Type B pancreatic cell (in vitro differentiated cells): Measurements from ENCODE around the gene AP3B1. TPM values are rescaled to one million over a fixed set of nuclear protein-coding genes. Genes with fewer than 3 reads are reported as not detected.

Experiments
- DNase-seq: peaks from one replicate; pipeline ENCODE4 v3.0.0; 2021; ENCODE audit warnings: mixed read lengths; ENCODE audit not compliant: unreplicated experiment; ENCODE audit errors: extremely low spot score
- H3K27ac Mint-ChIP-seq: 2 replicates; pipeline ENCODE4 v1.8.0; 2021; ENCODE audit warnings: mild to moderate bottlenecking, mixed read lengths
- H3K27me3 Mint-ChIP-seq: 2 replicates; pipeline ENCODE4 v1.8.0; 2021; ENCODE audit warnings: mixed read lengths
- H3K36me3 Mint-ChIP-seq: 2 replicates; pipeline ENCODE4 v1.8.0; 2021; ENCODE audit warnings: mixed read lengths
- H3K4me1 Mint-ChIP-seq: one replicate; pipeline ENCODE4 v1.8.0; 2021; ENCODE audit warnings: mixed read lengths; ENCODE audit not compliant: unreplicated experiment
- H3K4me3 Mint-ChIP-seq: 2 replicates; pipeline ENCODE4 v1.8.0; 2021; ENCODE audit warnings: mild to moderate bottlenecking, mixed read lengths
- H3K9me3 Mint-ChIP-seq: 2 replicates; pipeline ENCODE4 v1.8.0; 2021; ENCODE audit warnings: mixed read lengths
- total RNA-seq: library from RNA; stranded (reverse); gene quantifications from 2 replicates; pipeline ENCODE4 v1.2.1, GENCODE V29; 2021; ENCODE audit warnings: low replicate concordance
- TF ChIP-seq, protein P1 (sequence below): fragments of 200-600 bp; sonication (generic); conservative IDR thresholded peaks from 2 replicates; pipeline ENCODE4 v1.5.0; 2021; ENCODE audit warnings: antibody characterized with exemption, mild to moderate bottlenecking

The AP3B1 gene
- total RNA-seq, 1 donor from 2014 or later: 48.4 TPM

DNA sequence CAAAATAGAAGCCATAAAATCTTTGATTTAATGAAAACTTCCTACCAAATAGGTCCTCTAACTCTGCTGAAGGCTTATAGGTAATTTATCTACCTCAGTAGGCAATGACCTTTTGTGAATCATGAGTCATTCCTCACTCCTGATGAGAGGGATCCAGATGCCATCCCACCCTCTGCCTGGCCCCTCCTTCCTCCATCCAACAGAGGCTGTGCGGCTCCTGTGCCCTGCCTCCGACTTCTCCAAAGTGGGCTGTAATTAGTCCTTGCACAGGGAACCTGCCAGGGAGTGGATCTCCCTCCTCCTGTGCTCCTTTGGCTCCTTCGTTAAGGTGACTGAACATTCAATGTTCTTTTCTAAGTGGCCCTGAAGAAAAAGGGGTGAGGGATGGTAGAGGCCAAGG is 304.5 kb downstream of the AP3B1 start:
- Mint-ChIP-seq H3K27ac (no peak overlapping the region), H3K4me3 (no peak overlapping the region), H3K36me3 (peaks cover 7% of the 10 kb centered on the region), H3K9me3 (no peaks in the 10 kb centered on the region), H3K4me1 (peaks cover 14% of the 10 kb centered on the region), H3K27me3 (peaks cover 10% of the 10 kb centered on the region)
- TF ChIP-seq, protein P1, sequence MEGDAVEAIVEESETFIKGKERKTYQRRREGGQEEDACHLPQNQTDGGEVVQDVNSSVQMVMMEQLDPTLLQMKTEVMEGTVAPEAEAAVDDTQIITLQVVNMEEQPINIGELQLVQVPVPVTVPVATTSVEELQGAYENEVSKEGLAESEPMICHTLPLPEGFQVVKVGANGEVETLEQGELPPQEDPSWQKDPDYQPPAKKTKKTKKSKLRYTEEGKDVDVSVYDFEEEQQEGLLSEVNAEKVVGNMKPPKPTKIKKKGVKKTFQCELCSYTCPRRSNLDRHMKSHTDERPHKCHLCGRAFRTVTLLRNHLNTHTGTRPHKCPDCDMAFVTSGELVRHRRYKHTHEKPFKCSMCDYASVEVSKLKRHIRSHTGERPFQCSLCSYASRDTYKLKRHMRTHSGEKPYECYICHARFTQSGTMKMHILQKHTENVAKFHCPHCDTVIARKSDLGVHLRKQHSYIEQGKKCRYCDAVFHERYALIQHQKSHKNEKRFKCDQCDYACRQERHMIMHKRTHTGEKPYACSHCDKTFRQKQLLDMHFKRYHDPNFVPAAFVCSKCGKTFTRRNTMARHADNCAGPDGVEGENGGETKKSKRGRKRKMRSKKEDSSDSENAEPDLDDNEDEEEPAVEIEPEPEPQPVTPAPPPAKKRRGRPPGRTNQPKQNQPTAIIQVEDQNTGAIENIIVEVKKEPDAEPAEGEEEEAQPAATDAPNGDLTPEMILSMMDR: no peak
- no peak for DNase-seq

DNA sequence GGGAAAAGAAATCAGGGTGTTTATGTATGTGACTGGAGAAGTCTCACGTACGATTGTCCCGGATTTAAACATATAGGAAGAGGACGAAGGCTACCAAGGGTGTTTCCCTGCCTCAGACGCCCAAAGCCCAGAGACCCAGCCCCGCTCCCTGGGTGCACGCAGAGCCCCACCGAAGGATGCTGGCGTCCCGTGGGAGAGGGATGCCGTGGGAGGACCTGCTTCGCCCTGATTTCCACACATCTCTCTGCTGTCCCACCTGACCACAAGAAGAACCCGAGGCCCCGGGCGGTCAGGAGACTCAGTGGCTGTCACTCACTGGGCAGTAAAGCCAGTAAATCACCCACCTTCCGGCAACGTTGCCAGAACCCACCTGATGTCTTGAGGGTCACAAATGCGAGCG is 306.5 kb downstream of the AP3B1 start:
- Mint-ChIP-seq H3K27me3 (peaks cover 25% of the 10 kb centered on the region), H3K4me1 (peaks cover 9% of the 10 kb centered on the region), H3K36me3 (peaks cover 2% of the 10 kb centered on the region), H3K9me3 (no peaks in the 10 kb centered on the region), H3K27ac (no peak overlapping the region), H3K4me3 (no peak overlapping the region)
- no peak for DNase-seq
- TF ChIP-seq, protein P1: no peak

DNA sequence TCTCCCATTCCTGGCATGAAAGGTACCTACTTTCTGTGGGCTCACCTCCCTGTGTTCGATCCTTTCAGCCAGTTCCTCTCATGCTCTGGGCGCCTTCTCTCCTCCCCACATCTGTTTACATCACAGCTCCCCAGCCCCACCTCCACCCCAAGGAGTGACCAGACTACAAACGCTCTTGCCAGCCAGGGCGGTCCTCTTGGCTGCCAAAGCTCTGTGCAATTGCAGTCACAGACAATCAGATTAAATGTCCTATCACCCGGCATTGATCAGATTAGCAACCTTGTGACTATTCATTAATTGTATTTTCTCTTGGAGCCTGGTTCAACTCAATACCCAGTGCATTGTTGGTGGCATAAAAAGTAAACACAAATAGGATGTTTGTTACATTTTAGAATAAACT is 307.2 kb downstream of the AP3B1 start:
- Mint-ChIP-seq H3K27ac (no peak overlapping the region), H3K36me3 (no peaks in the 10 kb centered on the region), H3K4me3 (no peak overlapping the region), H3K4me1 (peaks cover 9% of the 10 kb centered on the region), H3K9me3 (no peaks in the 10 kb centered on the region), H3K27me3 (peaks cover 32% of the 10 kb centered on the region)
- DNase-seq: no peak
- TF ChIP-seq, protein P1: no peak

DNA sequence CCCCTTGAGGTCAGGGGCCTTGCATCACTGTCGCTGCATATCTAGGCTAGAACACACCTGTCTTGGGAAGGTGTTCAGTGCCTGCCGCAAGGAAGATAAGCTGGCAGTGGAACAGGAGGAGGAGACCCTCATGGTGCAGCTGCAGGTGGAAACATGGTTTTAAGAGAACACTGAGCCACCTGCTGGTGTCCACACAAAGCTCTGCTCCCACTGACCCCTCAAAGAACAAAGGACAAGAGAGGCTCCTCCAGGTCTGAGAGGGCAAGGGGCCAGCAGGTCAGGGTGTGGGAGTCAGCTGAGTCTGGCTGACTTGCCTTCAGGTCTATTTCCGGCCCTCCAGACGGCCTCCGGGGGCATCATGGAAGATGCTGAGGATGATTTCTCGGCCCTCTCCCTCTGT is 308.2 kb downstream of the AP3B1 start:
- TF ChIP-seq, protein P1: no peak
- no peak for DNase-seq
- H3K4me3 Mint-ChIP-seq: no peak overlapping the region
- no peaks in the 10 kb centered on the region for H3K36me3 Mint-ChIP-seq
- peaks cover 42% of the 10 kb centered on the region for H3K27me3 Mint-ChIP-seq
- peaks cover 9% of the 10 kb centered on the region for H3K4me1 Mint-ChIP-seq
- no peaks in the 10 kb centered on the region for H3K9me3 Mint-ChIP-seq
- H3K27ac Mint-ChIP-seq: no peak overlapping the region

DNA sequence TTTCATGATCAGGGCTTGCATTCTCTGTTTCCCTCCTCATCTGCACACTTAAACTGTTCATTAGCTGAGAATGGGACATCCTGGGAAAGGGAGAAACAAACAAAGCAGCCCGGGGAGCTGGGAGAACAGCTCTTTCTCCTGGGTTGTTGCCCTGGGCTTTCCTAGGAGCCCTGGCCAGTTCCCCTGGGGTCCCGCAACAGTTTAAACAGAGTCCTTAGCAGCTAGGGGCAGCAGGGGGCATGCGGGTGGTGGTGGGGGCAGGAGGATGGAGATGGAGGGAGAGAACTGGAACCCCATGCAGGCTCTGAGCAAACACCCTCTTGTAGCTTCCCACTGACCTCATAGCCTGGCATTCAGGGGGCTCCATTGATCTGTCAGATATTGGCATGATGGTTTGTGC is 309.3 kb downstream of the AP3B1 start:
- H3K9me3 Mint-ChIP-seq: no peaks in the 10 kb centered on the region
- peaks cover 8% of the 10 kb centered on the region for H3K4me1 Mint-ChIP-seq
- no peak for DNase-seq
- H3K36me3 Mint-ChIP-seq: no peaks in the 10 kb centered on the region
- no peak overlapping the region for H3K27ac Mint-ChIP-seq
- peaks cover 50% of the 10 kb centered on the region for H3K27me3 Mint-ChIP-seq
- no peak overlapping the region for H3K4me3 Mint-ChIP-seq
- TF ChIP-seq, protein P1: no peak

DNA sequence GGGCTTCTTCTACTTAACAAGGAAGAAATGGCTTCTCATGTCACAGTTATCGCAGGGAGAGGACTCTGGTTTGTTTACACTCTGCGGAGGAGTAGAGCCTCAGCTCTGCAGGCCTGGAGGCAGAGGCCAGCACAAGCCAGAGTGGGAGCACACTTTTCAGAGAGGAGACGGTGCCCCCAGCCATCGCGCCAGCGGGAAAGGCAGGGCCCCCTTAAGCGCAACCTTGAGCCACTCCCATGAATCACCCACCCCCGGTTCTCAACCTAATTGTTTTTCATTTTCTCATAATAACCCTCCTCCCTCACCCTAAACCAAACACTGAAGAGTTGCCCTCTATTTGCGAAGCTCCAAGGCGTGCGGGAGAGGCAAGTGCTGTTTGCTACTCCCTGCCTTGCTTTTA is 309.9 kb downstream of the AP3B1 start:
- Mint-ChIP-seq H3K4me3 (no peak overlapping the region), H3K27ac (no peak overlapping the region), H3K4me1 (peaks cover 4% of the 10 kb centered on the region), H3K9me3 (no peaks in the 10 kb centered on the region), H3K36me3 (no peaks in the 10 kb centered on the region), H3K27me3 (peaks cover 54% of the 10 kb centered on the region)
- TF ChIP-seq, protein P1: no peak
- DNase-seq: no peak
